HG03039 (cell line): ENCODE results near the gene UMODL1.
A peak's percentile ranks its signal among the peaks of the same experiment; 100 is the strongest.

Experiments
- ATAC-seq: cut with Tn5 transposase; IDR thresholded peaks from one replicate; pipeline ENCODE4 v1.9.1; 2021; ENCODE audit warnings: mild to moderate bottlenecking, moderate library complexity; ENCODE audit not compliant: unreplicated experiment

The UMODL1 gene

GRCh38 chr21:42182713-42183371, 111.7 kb downstream of the UMODL1 start:
- no peak for ATAC-seq

- ATAC-seq = no peak
Observed at GRCh38 chr21:42183374-42184266, 112.5 kb downstream of the UMODL1 start.

GRCh38 chr21:42186591-42186990, 115.5 kb downstream of the UMODL1 start:
- no peak for ATAC-seq

- peak; percentile 88 for ATAC-seq
Observed at GRCh38 chr21:42187976-42188653, 117.0 kb downstream of the UMODL1 start.

GRCh38 chr21:42188663-42189062, 117.5 kb downstream of the UMODL1 start:
- no peak for ATAC-seq

GRCh38 chr21:42189431-42189830, 118.3 kb downstream of the UMODL1 start:
- no peak for ATAC-seq

- no peak for ATAC-seq
Observed at GRCh38 chr21:42189860-42190485, 118.9 kb downstream of the UMODL1 start.

- ATAC-seq = no peak
Observed at GRCh38 chr21:42190486-42190863, 119.4 kb downstream of the UMODL1 start.

- no peak for ATAC-seq
Observed at GRCh38 chr21:42191064-42191463, 119.9 kb downstream of the UMODL1 start.

- ATAC-seq = no peak
Observed at GRCh38 chr21:42191696-42192595, 120.8 kb downstream of the UMODL1 start.
